ENCODE measurements around the gene RPS28. TPM values are rescaled to one million over a fixed set of nuclear protein-coding genes. Genes with fewer than 3 reads are reported as not detected.
A peak's percentile ranks its signal among the peaks of the same experiment; 100 is the strongest.

The RPS28 gene
- total and polyA plus RNA-seq, 10 donors: 356 to 2,442 (median 1,570) TPM

DNA sequence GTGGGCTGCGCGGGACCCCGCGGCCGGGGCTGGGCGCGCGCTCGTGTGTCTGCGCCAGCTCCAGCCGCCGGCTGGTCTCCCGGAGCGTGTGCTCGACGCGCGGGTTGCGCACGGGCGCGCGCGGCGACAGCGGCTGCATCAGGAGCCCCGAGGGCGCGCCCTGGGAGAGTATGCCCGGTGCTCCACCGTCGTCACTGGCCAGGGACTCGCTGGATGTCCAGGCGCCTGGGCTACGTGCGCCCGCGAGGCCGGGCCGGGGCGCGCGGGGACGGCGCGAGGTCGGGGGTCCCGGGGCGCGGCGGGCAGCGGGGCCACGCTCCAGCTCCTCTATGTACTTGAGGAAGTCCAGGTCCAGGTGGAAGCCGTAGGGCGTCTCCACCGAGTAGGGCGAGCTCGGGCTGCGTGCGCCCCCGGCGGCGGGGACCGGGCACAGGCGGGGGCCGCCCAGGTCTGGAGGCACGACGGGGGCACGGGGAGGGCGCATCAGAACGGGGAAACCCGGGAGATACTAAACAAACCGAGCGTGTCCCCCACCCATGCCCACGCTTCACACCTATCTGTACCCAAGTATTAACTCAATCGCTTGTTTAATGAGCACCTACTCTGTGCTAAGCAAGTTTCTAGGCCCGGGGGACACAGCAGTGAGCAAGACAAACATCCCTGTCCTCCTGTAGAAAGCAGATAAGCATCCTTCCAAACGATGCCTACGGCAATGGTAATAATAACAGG is 14.2 kb downstream of the RPS28 start:
- 13 to 30% (median 20%) methylated on average over 37 to 79 of the region's 79 CpGs for WGBS, 5 donors
- H3K9me3 ChIP-seq: no peaks in the 10 kb centered on the region
- peaks cover 5 to 62% (median 36%) of the 10 kb centered on the region in 7 donors for H3K27me3 ChIP-seq (replicated peaks in 1 of 7)
- H3K36me3 ChIP-seq: peaks cover 0 to 42% (median 5%) of the 10 kb centered on the region in 6 donors
- H3K4me1 ChIP-seq: peaks cover 4 to 75% (median 46%) of the 10 kb centered on the region in 6 donors
- TF ChIP-seq POLR2A (IDR thresholded peaks at IDR 0.05) (no peak), POLR2AphosphoS5 (IDR thresholded peaks at IDR 0.05) (no peak)
- TF ChIP-seq, protein P1, sequence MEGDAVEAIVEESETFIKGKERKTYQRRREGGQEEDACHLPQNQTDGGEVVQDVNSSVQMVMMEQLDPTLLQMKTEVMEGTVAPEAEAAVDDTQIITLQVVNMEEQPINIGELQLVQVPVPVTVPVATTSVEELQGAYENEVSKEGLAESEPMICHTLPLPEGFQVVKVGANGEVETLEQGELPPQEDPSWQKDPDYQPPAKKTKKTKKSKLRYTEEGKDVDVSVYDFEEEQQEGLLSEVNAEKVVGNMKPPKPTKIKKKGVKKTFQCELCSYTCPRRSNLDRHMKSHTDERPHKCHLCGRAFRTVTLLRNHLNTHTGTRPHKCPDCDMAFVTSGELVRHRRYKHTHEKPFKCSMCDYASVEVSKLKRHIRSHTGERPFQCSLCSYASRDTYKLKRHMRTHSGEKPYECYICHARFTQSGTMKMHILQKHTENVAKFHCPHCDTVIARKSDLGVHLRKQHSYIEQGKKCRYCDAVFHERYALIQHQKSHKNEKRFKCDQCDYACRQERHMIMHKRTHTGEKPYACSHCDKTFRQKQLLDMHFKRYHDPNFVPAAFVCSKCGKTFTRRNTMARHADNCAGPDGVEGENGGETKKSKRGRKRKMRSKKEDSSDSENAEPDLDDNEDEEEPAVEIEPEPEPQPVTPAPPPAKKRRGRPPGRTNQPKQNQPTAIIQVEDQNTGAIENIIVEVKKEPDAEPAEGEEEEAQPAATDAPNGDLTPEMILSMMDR (IDR thresholded peaks at IDR 0.05 in 8 of 11, conservative IDR thresholded peaks at IDR 0.05 in 3 of 11): peak in 2 of 11 experiments; percentile 22 to 51
- peak overlapping the region in 6 of 8 donors; percentile 22 to 71 (median 37) for H3K4me3 ChIP-seq
- intact Hi-C loops (cut with DNase I; ENCODE audit: low total_unique reads): no loop called here
- peak overlapping the region in 4 of 8 donors; percentile 11 to 37 (median 30) for H3K27ac ChIP-seq
- DNase-seq: peak; percentile 56

DNA sequence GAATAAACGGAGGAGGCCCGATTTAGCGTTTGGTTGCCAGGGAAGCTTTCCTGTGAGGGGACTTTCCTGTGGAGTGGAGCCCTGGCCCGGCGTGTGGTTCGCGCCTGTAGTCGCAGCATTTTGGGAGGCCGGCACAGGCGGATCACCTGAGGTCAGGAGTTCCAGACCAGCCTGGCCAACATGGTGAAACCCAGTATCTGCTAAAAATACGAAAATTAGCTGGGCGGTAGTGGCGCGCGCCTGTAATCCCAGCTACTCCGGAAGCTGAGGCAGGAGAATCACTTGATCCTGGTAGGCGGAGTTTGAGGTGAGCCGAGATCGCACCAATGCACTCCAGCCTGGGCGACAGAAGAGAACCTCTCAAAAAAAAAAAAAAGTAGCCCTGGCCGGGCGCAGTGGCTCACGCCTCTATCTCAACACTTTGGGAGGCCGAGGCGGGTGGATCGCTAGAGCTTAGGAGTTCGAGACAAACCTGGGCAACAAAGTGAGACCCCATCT is 14.8 kb downstream of the RPS28 start:
- DNase-seq: peak; percentile 49
- TF ChIP-seq POLR2AphosphoS5 (IDR thresholded peaks at IDR 0.05) (peak in 1 of 3 donors; percentile 41), POLR2A (IDR thresholded peaks at IDR 0.05) (no peak)
- TF ChIP-seq, protein P1 (IDR thresholded peaks at IDR 0.05 in 8 of 11, conservative IDR thresholded peaks at IDR 0.05 in 3 of 11): no peak
- Histone ChIP-seq H3K27me3 (replicated peaks in 1 of 7) (peaks cover 5 to 68% (median 36%) of the 10 kb centered on the region in 7 donors), H3K36me3 (peaks cover 0 to 36% (median 4%) of the 10 kb centered on the region in 6 donors), H3K27ac (peak overlapping the region in 4 of 8 donors; percentile 11 to 37 (median 30)), H3K4me1 (peaks cover 4 to 81% (median 49%) of the 10 kb centered on the region in 6 donors), H3K9me3 (no peaks in the 10 kb centered on the region), H3K4me3 (peak overlapping the region in 2 of 8 donors; percentile 37 to 71)
- WGBS, 5 donors: 27 to 44% (median 32%) methylated on average over 19 to 27 of the region's 27 CpGs
- intact Hi-C loops (cut with DNase I; ENCODE audit: low total_unique reads): no loop called here

DNA sequence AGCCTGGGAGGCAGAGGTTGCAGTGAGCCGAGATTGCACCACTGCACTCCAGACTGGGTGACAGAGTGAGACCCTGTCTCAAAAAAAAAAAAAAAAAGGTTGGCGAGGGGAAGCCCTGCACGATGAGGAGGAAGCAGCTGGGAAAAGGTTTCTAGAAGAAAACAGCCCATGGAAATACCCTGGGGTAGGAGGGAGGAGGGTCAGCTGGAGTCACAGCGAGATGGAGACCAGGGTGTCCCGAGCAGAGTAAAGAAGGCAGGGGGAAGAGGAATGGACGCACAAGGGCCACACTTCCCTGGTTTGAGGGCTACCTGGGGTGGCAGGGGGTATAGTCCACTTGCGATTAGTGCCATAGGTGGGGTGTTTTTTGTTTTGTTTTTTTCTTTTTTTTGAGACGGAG is 15.4 kb downstream of the RPS28 start:
- TF ChIP-seq POLR2A (IDR thresholded peaks at IDR 0.05): no peak
- TF ChIP-seq, protein P1 (IDR thresholded peaks at IDR 0.05 in 8 of 11, conservative IDR thresholded peaks at IDR 0.05 in 3 of 11): no peak
- TF ChIP-seq POLR2AphosphoS5 (IDR thresholded peaks at IDR 0.05): no peak
- 29 to 48% (median 35%) methylated on average over 8 of the region's 8 CpGs for WGBS, 5 donors
- no peak for DNase-seq
- intact Hi-C loops (cut with DNase I; ENCODE audit: low total_unique reads): no loop called here
- Histone ChIP-seq H3K27me3 (replicated peaks in 1 of 7) (peaks cover 5 to 73% (median 36%) of the 10 kb centered on the region in 7 donors), H3K9me3 (no peaks in the 10 kb centered on the region), H3K4me1 (peaks cover 4 to 86% (median 52%) of the 10 kb centered on the region in 6 donors), H3K4me3 (peak overlapping the region in 2 of 8 donors; percentile 27 to 71), H3K27ac (peak overlapping the region in 3 of 8 donors; percentile 37 to 59 (median 57)), H3K36me3 (peaks cover 0 to 30% (median 4%) of the 10 kb centered on the region in 6 donors)

DNA sequence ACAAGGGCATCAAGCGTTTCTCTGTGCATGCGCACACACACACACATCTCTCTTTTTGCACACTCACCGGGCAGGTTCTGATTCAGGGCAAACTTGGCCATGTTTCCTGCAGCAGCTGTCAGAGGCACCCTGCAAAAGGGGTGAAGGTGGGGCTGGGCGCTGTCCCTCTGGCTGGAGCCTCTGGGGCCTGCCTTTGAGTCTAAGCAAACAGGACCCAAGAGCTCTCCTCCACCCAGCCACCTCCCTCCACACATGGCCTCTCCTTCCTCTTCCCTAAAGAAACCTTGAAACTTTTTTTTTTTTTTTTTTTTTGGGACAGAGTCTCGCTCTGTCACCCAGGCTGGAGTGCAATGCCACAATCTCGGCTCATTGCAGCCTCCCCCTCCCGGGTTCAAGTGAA is 16.4 kb downstream of the RPS28 start:
- Histone ChIP-seq H3K9me3 (no peaks in the 10 kb centered on the region), H3K4me1 (peaks cover 4 to 96% (median 57%) of the 10 kb centered on the region in 6 donors), H3K27me3 (replicated peaks in 1 of 7) (peaks cover 5 to 82% (median 43%) of the 10 kb centered on the region in 7 donors), H3K27ac (peak overlapping the region in 5 of 8 donors; percentile 23 to 59 (median 37)), H3K4me3 (peak overlapping the region in 2 of 8 donors; percentile 27 to 35), H3K36me3 (peaks cover 0 to 21% (median 4%) of the 10 kb centered on the region in 6 donors)
- 60 to 83% (median 76%) methylated on average over 6 to 7 of the region's 7 CpGs for whole genome bisulfite sequencing, 5 donors
- intact Hi-C loops (cut with DNase I; ENCODE audit: low total_unique reads): no loop called here
- DNase-seq: no peak
- TF ChIP-seq POLR2A (IDR thresholded peaks at IDR 0.05) (no peak), POLR2AphosphoS5 (IDR thresholded peaks at IDR 0.05) (peak in 1 of 3 donors; percentile 34)

Measured in spleen (tissue), 11 donors.